HepG2 (cell line): ENCODE data around the gene ACP7.

Experiments used
- HNRNPUL1 ChIP-seq: fragments of 200-400 bp; formaldehyde crosslinking; IDR thresholded peaks from 2 replicates; pipeline ENCODE4 v1.6.1; 2017; ENCODE audit warnings: low read depth, mild to moderate bottlenecking, low read length, moderate library complexity
- TF ChIP-seq, protein P1 (sequence below): sonication (generic); formaldehyde crosslinking; IDR thresholded peaks from 2 replicates; pipeline ENCODE4 v1.9.0; 2022; ENCODE audit warnings: low read depth, missing genetic modification reagents

DNA sequence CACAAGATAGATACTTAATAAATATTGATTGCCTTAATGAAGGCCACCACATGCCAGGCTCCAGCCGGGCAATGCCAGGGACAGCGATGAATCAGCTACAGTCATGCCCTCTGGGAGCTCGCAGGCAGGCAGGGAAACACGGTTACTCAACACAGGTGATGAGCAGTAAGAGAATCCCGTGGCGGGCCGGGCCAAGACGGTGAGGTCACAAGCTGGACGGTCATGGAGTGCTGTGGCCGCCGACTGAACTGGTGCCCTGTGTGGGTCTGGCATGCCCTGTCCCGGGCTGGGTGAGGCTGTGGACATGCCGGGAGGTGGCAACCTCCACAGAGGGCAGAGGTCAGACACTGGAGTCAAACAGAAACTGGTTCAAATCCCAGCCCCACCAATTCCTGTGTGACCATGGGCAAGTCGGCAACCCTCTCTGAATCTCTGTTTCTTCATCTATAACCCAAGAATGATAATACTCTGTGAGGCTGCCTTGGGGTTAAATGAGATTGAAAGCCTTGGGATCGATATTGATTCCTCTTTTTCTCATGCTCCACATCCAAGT, 28.2 kb downstream of the ACP7 start:
- TF ChIP-seq, protein P1, sequence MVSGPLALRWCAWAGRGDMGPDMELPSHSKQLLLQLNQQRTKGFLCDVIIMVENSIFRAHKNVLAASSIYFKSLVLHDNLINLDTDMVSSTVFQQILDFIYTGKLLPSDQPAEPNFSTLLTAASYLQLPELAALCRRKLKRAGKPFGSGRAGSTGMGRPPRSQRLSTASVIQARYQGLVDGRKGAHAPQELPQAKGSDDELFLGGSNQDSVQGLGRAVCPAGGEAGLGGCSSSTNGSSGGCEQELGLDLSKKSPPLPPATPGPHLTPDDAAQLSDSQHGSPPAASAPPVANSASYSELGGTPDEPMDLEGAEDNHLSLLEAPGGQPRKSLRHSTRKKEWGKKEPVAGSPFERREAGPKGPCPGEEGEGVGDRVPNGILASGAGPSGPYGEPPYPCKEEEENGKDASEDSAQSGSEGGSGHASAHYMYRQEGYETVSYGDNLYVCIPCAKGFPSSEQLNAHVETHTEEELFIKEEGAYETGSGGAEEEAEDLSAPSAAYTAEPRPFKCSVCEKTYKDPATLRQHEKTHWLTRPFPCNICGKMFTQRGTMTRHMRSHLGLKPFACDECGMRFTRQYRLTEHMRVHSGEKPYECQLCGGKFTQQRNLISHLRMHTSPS, result no peak
- TF ChIP-seq HNRNPUL1, result no peak
